ENCODE results near the gene DMRTC1B. TPM values are rescaled to one million over a fixed set of nuclear protein-coding genes. Genes with fewer than 3 reads are reported as not detected.

The DMRTC1B gene
- total RNA-seq, 1 experiment from 2014 or later = not detected

Other genes with a start within 250 kb of the DMRTC1B start
- 38.3 and 68.8 TPM in 2 replicates for gene HDAC8, start 204.0 kb upstream of the DMRTC1B start, total RNA-seq (2014; rRNA removed; shearing (Covaris generic))
- gene PHKA1, start 62.6 kb upstream of the DMRTC1B start, total RNA-seq (2014; rRNA removed; shearing (Covaris generic)) = 0.12 and 0.20 TPM in 2 replicates
- not detected in 2 replicates for gene FAM236B, start 5.8 kb downstream of the DMRTC1B start, total RNA-seq (2014; rRNA removed; shearing (Covaris generic))
- not detected in 2 replicates for gene FAM236D, start 31.3 kb downstream of the DMRTC1B start, total RNA-seq (2014; rRNA removed; shearing (Covaris generic))
- gene FAM236C, start 135.7 kb downstream of the DMRTC1B start, total RNA-seq (2014; rRNA removed; shearing (Covaris generic)) = not detected in 2 replicates
- gene FAM236A, start 161.3 kb downstream of the DMRTC1B start, total RNA-seq (2014; rRNA removed; shearing (Covaris generic)) = not detected in 2 replicates
- not detected in 2 replicates for gene DMRTC1, start 166.9 kb downstream of the DMRTC1B start, total RNA-seq (2014; rRNA removed; shearing (Covaris generic))
- gene PABPC1L2B, start 226.0 kb downstream of the DMRTC1B start, total RNA-seq (2014; rRNA removed; shearing (Covaris generic)) = not detected in 2 replicates